Left cardiac atrium (tissue), 2 donors: ENCODE results near the gene OR9G4. TPM values are rescaled to one million over a fixed set of nuclear protein-coding genes. Genes with fewer than 3 reads are reported as not detected.

Experiments used
- microRNA-seq, 2 donors: library from miRNA; unstranded; fragments of <30 nt; microRNA quantifications; one replicate each; pipeline ENCODE4 v1.2.0, GENCODE V29; 2020
- total RNA-seq, 2 donors: library from RNA; stranded (reverse); fragmentation: NEBNext Ultra II Directional; extraction: Animal tissue kit (Norgen Biotek cat#: 25700); gene quantifications; one replicate each; pipeline ENCODE4 v1.2.1, GENCODE V29; 2021
- donor health status: DM: no; HTN: yes; CAD: no; lungs with severe emphysema.
- donor health status: DM: yes; HTN: yes; CAD: no.

Gene OR9G4
- total RNA-seq, 2 donors from 2014 or later: not detected

Small RNA genes within 50 kb of the gene (microRNA-seq; reads per million reads assigned to microRNA genes)
- 0 reads per million in 2 donors for gene MIR6128

Other genes with a start within 250 kb of the OR9G4 start
- not detected for gene OR5M11, start 205.4 kb downstream of the OR9G4 start, total RNA-seq
- not detected for gene OR5M10, start 171.0 kb downstream of the OR9G4 start, total RNA-seq
- gene OR5M1, start 133.8 kb downstream of the OR9G4 start, total RNA-seq: not detected
- not detected for gene OR5AP2, start 106.3 kb downstream of the OR9G4 start, total RNA-seq
- not detected for gene OR5AR1, start 85.0 kb downstream of the OR9G4 start, total RNA-seq
- gene OR9G1, start 49.6 kb downstream of the OR9G4 start, total RNA-seq: not detected
- gene OR5AK2, start 240.2 kb upstream of the OR9G4 start, total RNA-seq: not detected